ENCODE measurements around the gene C6orf118.

The C6orf118 gene

GRCh38 chr6:165308926-165309731 is at the start of gene C6orf118:
Gene C6orf118, minus strand, starts transcription at chr6:165309605. Its CDS starts 19 bp downstream, at chr6:165309586.
- in situ Hi-C loops (cut with MboI; ENCODE audit: low sequenced_read_pairs, unreplicated experiment): no loop called here
- DNase-seq (ENCODE audit: low spot score): no peak
- no peak for TF ChIP-seq CTCF (IDR thresholded peaks at IDR 0.05; ENCODE audit: borderline replicate concordance, control extremely low read depth, extremely low read depth, insufficient read depth, missing control alignments)

- DNase-seq (ENCODE audit: low spot score): no peak
- in situ Hi-C loops (cut with MboI; ENCODE audit: low sequenced_read_pairs, unreplicated experiment): no loop called here
- TF ChIP-seq CTCF (IDR thresholded peaks at IDR 0.05; ENCODE audit: borderline replicate concordance, control extremely low read depth, extremely low read depth, insufficient read depth, missing control alignments): no peak
These were observed 36.3 kb upstream of the C6orf118 start for GRCh38 chr6:165345700-165346099.

GRCh38 chr6:165340532-165340931 is 31.1 kb upstream of the C6orf118 start:
- in situ Hi-C loops (cut with MboI; ENCODE audit: low sequenced_read_pairs, unreplicated experiment): no loop called here
- DNase-seq (ENCODE audit: low spot score): no peak

GRCh38 chr6:165325609-165326008 is 16.2 kb upstream of the C6orf118 start:
- DNase-seq (ENCODE audit: low spot score): no peak
- no peak for TF ChIP-seq CTCF (IDR thresholded peaks at IDR 0.05; ENCODE audit: borderline replicate concordance, control extremely low read depth, extremely low read depth, insufficient read depth, missing control alignments)
- in situ Hi-C loops (cut with MboI; ENCODE audit: low sequenced_read_pairs, unreplicated experiment): no loop called here

More at GRCh38 chr6:165340532-165340931, 31.1 kb upstream of the C6orf118 start:
- TF ChIP-seq CTCF (IDR thresholded peaks at IDR 0.05; ENCODE audit: borderline replicate concordance, control extremely low read depth, extremely low read depth, insufficient read depth, missing control alignments): no peak

GRCh38 chr6:165321555-165322145 is 12.2 kb upstream of the C6orf118 start:
- in situ Hi-C loops (cut with MboI; ENCODE audit: low sequenced_read_pairs, unreplicated experiment): no loop called here
- no peak for DNase-seq (ENCODE audit: low spot score)
- TF ChIP-seq CTCF (IDR thresholded peaks at IDR 0.05; ENCODE audit: borderline replicate concordance, control extremely low read depth, extremely low read depth, insufficient read depth, missing control alignments): no peak

GRCh38 chr6:165321150-165321549 is 11.7 kb upstream of the C6orf118 start:
- in situ Hi-C loops (cut with MboI; ENCODE audit: low sequenced_read_pairs, unreplicated experiment): no loop called here
- no peak for TF ChIP-seq CTCF (IDR thresholded peaks at IDR 0.05; ENCODE audit: borderline replicate concordance, control extremely low read depth, extremely low read depth, insufficient read depth, missing control alignments)

More at GRCh38 chr6:165321150-165321549, 11.7 kb upstream of the C6orf118 start:
- DNase-seq (ENCODE audit: low spot score): no peak
